Left lung (tissue), 10 donors: ENCODE results near the gene TMEM135. TPM values are rescaled to one million over a fixed set of nuclear protein-coding genes. Genes with fewer than 3 reads are reported as not detected.

Experiments
- ATAC-seq: fragments of 200-7000 bp; cut with Tn5 transposase; one replicate; pipeline ENCODE4 v1.9.1; 2020; ENCODE audit warnings: moderate library complexity
- DNase-seq, 4 donors: peaks; one replicate each; pipeline ENCODE4 v3.0.0-alpha.2; 2013 to 2020
- H3K27ac ChIP-seq, 2 donors: fragments of 200-600 bp; sonication (generic) in 1 of 2; one replicate each; pipeline versions ENCODE4 v1.5.0 to v1.8.0; 2020 to 2021
- H3K27me3 ChIP-seq, 2 donors: fragments of 200-600 bp; sonication (generic) in 1 of 2; one replicate each; pipeline versions ENCODE4 v1.5.0 to v1.8.0; 2020 to 2021
- H3K36me3 ChIP-seq, 2 donors: fragments of 200-600 bp; sonication (generic) in 1 of 2; one replicate each; pipeline versions ENCODE4 v1.5.0 to v1.8.0; 2020 to 2021
- H3K4me1 ChIP-seq, 2 donors: fragments of 200-600 bp; one replicate each; pipeline ENCODE4 v1.8.0; 2021
- H3K4me3 ChIP-seq, 2 donors: fragments of 200-600 bp; sonication (generic) in 1 of 2; one replicate each; pipeline versions ENCODE4 v1.5.0 to v1.8.0; 2020 to 2021; ENCODE audit warnings: mild to moderate bottlenecking in 1 of 2
- H3K9me3 ChIP-seq, 2 donors: fragments of 200-600 bp; sonication (generic) in 1 of 2; one replicate each; pipeline versions ENCODE4 v1.5.0 to v1.8.0; 2020 to 2021
- CTCF ChIP-seq, 2 donors: fragments of 200-600 bp; sonication (generic) in 1 of 2; IDR thresholded peaks; one replicate each; pipeline versions ENCODE4 v1.5.0 to v1.8.0; 2021; ENCODE audit warnings: antibody characterized with exemption in 2 of 2
- intact Hi-C, 2 donors: fragments of 100-400 bp; cut with DNase I; formaldehyde crosslinking; loops; one replicate each; pipeline versions ENCODE4 v1.11.2 to v1.14.2; 2022
- polyA plus RNA-seq, 6 donors: library from polyadenylated mRNA; unstranded; fragments of 120-200 nt; gene quantifications; one replicate each; pipeline ENCODE4 v1.2.1, GENCODE V29; 2013; ENCODE audit not compliant: insufficient read length in 6 of 6
- total RNA-seq, 2 donors: library from RNA; stranded (reverse); fragmentation: NEBNext Ultra II Directional; extraction: Animal tissue kit (Norgen Biotek cat#: 25700); gene quantifications; one replicate each; pipeline ENCODE4 v1.2.1, GENCODE V29; 2021
- donor health status: DM: no; HTN: yes; CAD: no.
- donor health status: DM: no; HTN: no; CAD: no.

Gene TMEM135
- total and polyA plus RNA-seq, 8 donors: 21.3 to 33.4 (median 27.2) TPM

GRCh38 chr11:87194985-87195820 lies 157.5 kb downstream of the TMEM135 start:
- ATAC-seq (no peak), DNase-seq (no peak)
- TF ChIP-seq CTCF (IDR thresholded peaks at IDR 0.05): no peak
- intact Hi-C loops: no loop called here
- no peaks in the 10 kb centered on the region for H3K9me3 ChIP-seq
- no peaks in the 10 kb centered on the region for H3K36me3 ChIP-seq
- no peaks in the 10 kb centered on the region for H3K27me3 ChIP-seq
- no peak overlapping the region for H3K4me3 ChIP-seq
- H3K27ac ChIP-seq: no peak overlapping the region
- H3K4me1 ChIP-seq: no peaks in the 10 kb centered on the region

- H3K27me3 ChIP-seq: no peaks in the 10 kb centered on the region
- H3K9me3 ChIP-seq: no peaks in the 10 kb centered on the region
- H3K4me1 ChIP-seq: no peaks in the 10 kb centered on the region
- no peak for DNase-seq
- H3K4me3 ChIP-seq: no peak overlapping the region
- H3K36me3 ChIP-seq: no peaks in the 10 kb centered on the region
- ATAC-seq: no peak
- intact Hi-C loops: no loop called here
- TF ChIP-seq CTCF (IDR thresholded peaks at IDR 0.05): no peak
- no peak overlapping the region for H3K27ac ChIP-seq
Measured at GRCh38 chr11:87198266-87198881, 160.6 kb downstream of the TMEM135 start.

- DNase-seq (no peak), ATAC-seq (no peak)
- no peak for TF ChIP-seq CTCF (IDR thresholded peaks at IDR 0.05)
- no peaks in the 10 kb centered on the region for H3K36me3 ChIP-seq
- no peak overlapping the region for H3K27ac ChIP-seq
- H3K4me1 ChIP-seq: no peaks in the 10 kb centered on the region
- intact Hi-C loops: no loop called here
- no peaks in the 10 kb centered on the region for H3K9me3 ChIP-seq
- H3K27me3 ChIP-seq: no peaks in the 10 kb centered on the region
- no peak overlapping the region for H3K4me3 ChIP-seq
Measured at GRCh38 chr11:87201376-87201775, 163.6 kb downstream of the TMEM135 start.

GRCh38 chr11:87203907-87204602 lies 166.3 kb downstream of the TMEM135 start:
- intact Hi-C loops: no loop called here
- no peaks in the 10 kb centered on the region for H3K27me3 ChIP-seq

More at GRCh38 chr11:87203907-87204602, 166.3 kb downstream of the TMEM135 start:
- DNase-seq (no peak), ATAC-seq (no peak)
- no peak overlapping the region for H3K4me3 ChIP-seq
- no peaks in the 10 kb centered on the region for H3K36me3 ChIP-seq
- TF ChIP-seq CTCF (IDR thresholded peaks at IDR 0.05): no peak
- no peaks in the 10 kb centered on the region for H3K4me1 ChIP-seq
- H3K9me3 ChIP-seq: no peaks in the 10 kb centered on the region
- no peak overlapping the region for H3K27ac ChIP-seq
